ENCODE results near the gene GAST.

DNA sequence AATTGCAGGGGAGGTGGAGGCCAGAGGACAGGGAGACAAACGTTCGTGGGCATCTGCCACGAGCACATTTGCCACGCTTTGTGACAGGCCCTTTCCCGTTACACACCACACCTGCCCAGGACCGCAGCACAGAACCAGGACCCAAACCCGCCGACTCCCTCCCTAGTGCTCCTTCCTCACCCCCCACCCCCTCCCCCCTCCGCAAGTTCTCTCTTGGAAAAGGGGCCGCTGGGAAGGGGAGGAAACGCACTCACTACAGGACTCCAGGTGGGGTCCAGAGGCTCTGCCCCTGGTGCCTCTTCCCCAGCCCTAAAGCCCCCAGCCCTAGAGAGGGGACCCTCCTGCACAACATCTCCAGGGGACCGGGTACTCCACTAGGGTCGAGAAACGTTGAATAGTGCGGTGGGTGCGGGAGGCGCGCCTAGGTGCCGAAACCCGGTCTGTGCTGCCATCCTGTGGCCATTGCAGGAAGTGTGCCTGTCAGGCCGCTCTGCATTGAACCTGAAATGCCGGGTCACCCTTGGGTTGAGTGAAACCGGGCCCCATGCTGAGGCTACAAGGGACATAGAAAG, 45.3 kb upstream of the GAST start:
- TF ChIP-seq, protein P1, sequence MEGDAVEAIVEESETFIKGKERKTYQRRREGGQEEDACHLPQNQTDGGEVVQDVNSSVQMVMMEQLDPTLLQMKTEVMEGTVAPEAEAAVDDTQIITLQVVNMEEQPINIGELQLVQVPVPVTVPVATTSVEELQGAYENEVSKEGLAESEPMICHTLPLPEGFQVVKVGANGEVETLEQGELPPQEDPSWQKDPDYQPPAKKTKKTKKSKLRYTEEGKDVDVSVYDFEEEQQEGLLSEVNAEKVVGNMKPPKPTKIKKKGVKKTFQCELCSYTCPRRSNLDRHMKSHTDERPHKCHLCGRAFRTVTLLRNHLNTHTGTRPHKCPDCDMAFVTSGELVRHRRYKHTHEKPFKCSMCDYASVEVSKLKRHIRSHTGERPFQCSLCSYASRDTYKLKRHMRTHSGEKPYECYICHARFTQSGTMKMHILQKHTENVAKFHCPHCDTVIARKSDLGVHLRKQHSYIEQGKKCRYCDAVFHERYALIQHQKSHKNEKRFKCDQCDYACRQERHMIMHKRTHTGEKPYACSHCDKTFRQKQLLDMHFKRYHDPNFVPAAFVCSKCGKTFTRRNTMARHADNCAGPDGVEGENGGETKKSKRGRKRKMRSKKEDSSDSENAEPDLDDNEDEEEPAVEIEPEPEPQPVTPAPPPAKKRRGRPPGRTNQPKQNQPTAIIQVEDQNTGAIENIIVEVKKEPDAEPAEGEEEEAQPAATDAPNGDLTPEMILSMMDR (IDR thresholded peaks at IDR 0.05 in 2 of 3, conservative IDR thresholded peaks at IDR 0.05 in 1 of 3; ENCODE audit: control insufficient read depth in 2 of 3, extremely low read depth in 1 of 3, insufficient read depth in 1 of 3, low read depth in 3 of 3, low read length in 3 of 3) = peak; percentile 95
- TF ChIP-seq, protein P2, sequence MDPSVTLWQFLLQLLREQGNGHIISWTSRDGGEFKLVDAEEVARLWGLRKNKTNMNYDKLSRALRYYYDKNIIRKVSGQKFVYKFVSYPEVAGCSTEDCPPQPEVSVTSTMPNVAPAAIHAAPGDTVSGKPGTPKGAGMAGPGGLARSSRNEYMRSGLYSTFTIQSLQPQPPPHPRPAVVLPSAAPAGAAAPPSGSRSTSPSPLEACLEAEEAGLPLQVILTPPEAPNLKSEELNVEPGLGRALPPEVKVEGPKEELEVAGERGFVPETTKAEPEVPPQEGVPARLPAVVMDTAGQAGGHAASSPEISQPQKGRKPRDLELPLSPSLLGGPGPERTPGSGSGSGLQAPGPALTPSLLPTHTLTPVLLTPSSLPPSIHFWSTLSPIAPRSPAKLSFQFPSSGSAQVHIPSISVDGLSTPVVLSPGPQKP (IDR thresholded peaks at IDR 0.05; ENCODE audit: low read depth, low read length) = no peak
- TF ChIP-seq ZNF274 (IDR thresholded peaks at IDR 0.05; ENCODE audit: insufficient read depth, insufficient read length) = no peak
- no peak for TF ChIP-seq CEBPB (IDR thresholded peaks at IDR 0.05; ENCODE audit: borderline replicate concordance in 1 of 2, low read depth in 2 of 2, low read length in 2 of 2)
- peak; percentile 67; the same call in 1 of the 2 replicates for TF ChIP-seq YY1 (IDR thresholded peaks at IDR 0.05; ENCODE audit: low read depth, low read length)
- TF ChIP-seq CBX3 (IDR thresholded peaks at IDR 0.05; ENCODE audit: borderline replicate concordance, low read depth) = no peak
- TF ChIP-seq ZNF207 (IDR thresholded peaks at IDR 0.05; ENCODE audit: borderline replicate concordance) = 0 out of 2 replicates have a peak, but pooled peaks have one; percentile 61
- TF ChIP-seq TARDBP (IDR thresholded peaks at IDR 0.05; ENCODE audit: borderline replicate concordance) = no peak
- no peak for TF ChIP-seq TCF12 (IDR thresholded peaks at IDR 0.05; ENCODE audit: low read depth, low read length)
- TF ChIP-seq, protein P3, sequence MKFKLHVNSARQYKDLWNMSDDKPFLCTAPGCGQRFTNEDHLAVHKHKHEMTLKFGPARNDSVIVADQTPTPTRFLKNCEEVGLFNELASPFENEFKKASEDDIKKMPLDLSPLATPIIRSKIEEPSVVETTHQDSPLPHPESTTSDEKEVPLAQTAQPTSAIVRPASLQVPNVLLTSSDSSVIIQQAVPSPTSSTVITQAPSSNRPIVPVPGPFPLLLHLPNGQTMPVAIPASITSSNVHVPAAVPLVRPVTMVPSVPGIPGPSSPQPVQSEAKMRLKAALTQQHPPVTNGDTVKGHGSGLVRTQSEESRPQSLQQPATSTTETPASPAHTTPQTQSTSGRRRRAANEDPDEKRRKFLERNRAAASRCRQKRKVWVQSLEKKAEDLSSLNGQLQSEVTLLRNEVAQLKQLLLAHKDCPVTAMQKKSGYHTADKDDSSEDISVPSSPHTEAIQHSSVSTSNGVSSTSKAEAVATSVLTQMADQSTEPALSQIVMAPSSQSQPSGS (IDR thresholded peaks at IDR 0.05; ENCODE audit: low read length) = no peak
- TF ChIP-seq, protein P4, sequence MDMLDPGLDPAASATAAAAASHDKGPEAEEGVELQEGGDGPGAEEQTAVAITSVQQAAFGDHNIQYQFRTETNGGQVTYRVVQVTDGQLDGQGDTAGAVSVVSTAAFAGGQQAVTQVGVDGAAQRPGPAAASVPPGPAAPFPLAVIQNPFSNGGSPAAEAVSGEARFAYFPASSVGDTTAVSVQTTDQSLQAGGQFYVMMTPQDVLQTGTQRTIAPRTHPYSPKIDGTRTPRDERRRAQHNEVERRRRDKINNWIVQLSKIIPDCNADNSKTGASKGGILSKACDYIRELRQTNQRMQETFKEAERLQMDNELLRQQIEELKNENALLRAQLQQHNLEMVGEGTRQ (IDR thresholded peaks at IDR 0.05; ENCODE audit: borderline replicate concordance, low read depth, low read length) = no peak
- TF ChIP-seq BHLHE40 (IDR thresholded peaks at IDR 0.05; ENCODE audit: borderline replicate concordance in 1 of 2, low read depth in 2 of 2, low read length in 1 of 2) = peak in 1 of 2 experiments; percentile 56; a peak in 2 of 4 replicates
- peak; percentile 19; the same call in 1 of the 2 replicates for TF ChIP-seq MXI1 (IDR thresholded peaks at IDR 0.05; ENCODE audit: low read depth, low read length)
- TF ChIP-seq, protein P5, sequence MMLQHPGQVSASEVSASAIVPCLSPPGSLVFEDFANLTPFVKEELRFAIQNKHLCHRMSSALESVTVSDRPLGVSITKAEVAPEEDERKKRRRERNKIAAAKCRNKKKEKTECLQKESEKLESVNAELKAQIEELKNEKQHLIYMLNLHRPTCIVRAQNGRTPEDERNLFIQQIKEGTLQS (IDR thresholded peaks at IDR 0.05; ENCODE audit: borderline replicate concordance, extremely low read depth, low read depth, low read length) = no peak

Measured in GM12878 (cell line).